Measurements from ENCODE around the gene FMO5. TPM values are rescaled to one million over a fixed set of nuclear protein-coding genes. Genes with fewer than 3 reads are reported as not detected.
A peak's percentile ranks its signal among the peaks of the same experiment; 100 is the strongest.

The FMO5 gene
- total and polyA plus RNA-seq, 2 of the 13 experiments (the other 11 are each of a cell fraction or from before 2014, with no cell fraction given): 48.2 to 149 TPM

GRCh38 chr1:147215540-147215916, 9.6 kb downstream of the FMO5 start (continued):
- TF ChIP-seq MTA3 (CRISPR knock-in tag; IDR thresholded peaks at IDR 0.05) (no peak), SETDB1 (CRISPR knock-in tag; IDR thresholded peaks at IDR 0.05; ENCODE audit: borderline replicate concordance) (no peak), ZMAT3 (CRISPR knock-in tag; conservative IDR thresholded peaks at IDR 0.05) (no peak), JARID2 (CRISPR knock-in tag; IDR thresholded peaks at IDR 0.05; ENCODE audit: insufficient replicate concordance) (no peak), MEIS2 (CRISPR knock-in tag; IDR thresholded peaks at IDR 0.05) (no peak), ZNF496 (CRISPR knock-in tag; IDR thresholded peaks at IDR 0.05; ENCODE audit: insufficient replicate concordance) (no peak), ZNF350 (CRISPR knock-in tag; IDR thresholded peaks at IDR 0.05; ENCODE audit: borderline replicate concordance, low read depth) (no peak), RELA (CRISPR knock-in tag; IDR thresholded peaks at IDR 0.05) (no peak), PLRG1 (conservative IDR thresholded peaks at IDR 0.05) (no peak), RCOR2 (CRISPR knock-in tag; IDR thresholded peaks at IDR 0.05) (peak; percentile 86), ZBTB4 (CRISPR knock-in tag; IDR thresholded peaks at IDR 0.05; ENCODE audit: borderline replicate concordance) (no peak), ZNF709 (CRISPR knock-in tag; IDR thresholded peaks at IDR 0.05) (no peak), RFX5 (IDR thresholded peaks at IDR 0.05; ENCODE audit: low read depth, low read length) (no peak), ZNF510 (CRISPR knock-in tag; IDR thresholded peaks at IDR 0.05; ENCODE audit: low read depth) (no peak), ZNF142 (CRISPR knock-in tag; IDR thresholded peaks at IDR 0.05) (no peak), MTERF4 (CRISPR knock-in tag; IDR thresholded peaks at IDR 0.05) (no peak), MXD1 (CRISPR knock-in tag; IDR thresholded peaks at IDR 0.05) (no peak), ONECUT2 (CRISPR knock-in tag; IDR thresholded peaks at IDR 0.05) (peak; percentile 53), ATF7-NPFF (CRISPR knock-in tag; IDR thresholded peaks at IDR 0.05; ENCODE audit: low read depth) (no peak), ZNF256 (CRISPR knock-in tag; conservative IDR thresholded peaks at IDR 0.05) (no peak), ZKSCAN5 (CRISPR knock-in tag; IDR thresholded peaks at IDR 0.05) (no peak), EHMT2 (IDR thresholded peaks at IDR 0.05; ENCODE audit: borderline replicate concordance, low read depth, low read length) (0 out of 2 replicates have a peak, but pooled peaks have one; percentile 18)

Data from HepG2 (cell line).